HL-60 (cell line): ENCODE data around the gene WDR91.

ENCODE experiments used
- DNase-seq, 2 experiments: peaks; one replicate each; pipeline ENCODE4 v3.0.0-alpha.2; 2010 to 2020; ENCODE audit warnings: low read depth in 1 of 2, low spot score in 1 of 2
- H3K27ac ChIP-seq: fragments of 250-450 bp; sonication (Bioruptor Pico); replicated peaks from 2 replicates; pipeline ENCODE4 v1.5.1; 2020; ENCODE audit warnings: mild to moderate bottlenecking, moderate library complexity
- H3K27me3 ChIP-seq: fragments of 250-450 bp; sonication (Bioruptor Pico); 2 replicates; pipeline ENCODE4 v1.5.1; 2021; ENCODE audit warnings: mild to moderate bottlenecking, moderate library complexity; ENCODE audit not compliant: insufficient read depth, poor library complexity, severe bottlenecking
- H3K4me3 ChIP-seq: replicated peaks from 2 replicates; pipeline ENCODE4 v1.5.1; 2011; ENCODE audit warnings: mild to moderate bottlenecking, control low read depth, low read length; ENCODE audit not compliant: insufficient read depth
- GABPA ChIP-seq: IDR thresholded peaks from 2 replicates; pipeline ENCODE4 v1.6.1; 2012; ENCODE audit warnings: low read depth
- POLR2AphosphoS5 ChIP-seq: IDR thresholded peaks from 2 replicates; pipeline ENCODE4 v1.6.1; 2012; ENCODE audit warnings: low read depth
- SPI1 ChIP-seq: IDR thresholded peaks from 2 replicates; pipeline ENCODE4 v1.6.1; 2012; ENCODE audit warnings: low read depth, mild to moderate bottlenecking, borderline replicate concordance
- TF ChIP-seq, protein P1 (sequence below): IDR thresholded peaks from one replicate; pipeline ENCODE4 v1.5.1; 2011; ENCODE audit warnings: low read length, control low read depth, inconsistent platforms; ENCODE audit not compliant: insufficient read depth
- TF ChIP-seq, protein P2 (sequence below): IDR thresholded peaks from 2 replicates; pipeline ENCODE4 v1.6.1; 2012; ENCODE audit warnings: low read depth; ENCODE audit not compliant: insufficient replicate concordance

The WDR91 gene

DNA sequence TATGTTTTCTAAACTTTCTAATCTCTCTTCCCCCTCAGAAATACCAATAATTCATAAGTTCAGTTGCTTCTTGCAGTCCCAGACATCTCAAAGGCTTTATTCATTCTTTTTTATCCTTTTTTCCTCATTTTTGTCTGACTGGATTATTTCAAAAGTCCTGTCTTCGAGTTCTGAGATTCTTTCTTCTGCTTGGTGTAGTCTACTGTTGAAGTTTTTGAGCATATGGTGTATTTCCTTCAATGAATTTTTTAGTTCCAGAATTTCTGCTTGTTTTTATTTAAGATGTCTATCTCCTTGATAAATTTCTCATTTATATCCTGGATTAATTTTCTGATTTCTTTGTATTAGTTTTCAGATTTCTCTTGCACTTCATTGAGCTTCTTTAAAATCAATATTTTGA lies 55.0 kb downstream of the WDR91 start:
- no peaks in the 10 kb centered on the region for H3K27me3 ChIP-seq
- no peak overlapping the region for H3K4me3 ChIP-seq
- DNase-seq, result no peak
- TF ChIP-seq GABPA (no peak), SPI1 (no peak)
- no peak overlapping the region for H3K27ac ChIP-seq

DNA sequence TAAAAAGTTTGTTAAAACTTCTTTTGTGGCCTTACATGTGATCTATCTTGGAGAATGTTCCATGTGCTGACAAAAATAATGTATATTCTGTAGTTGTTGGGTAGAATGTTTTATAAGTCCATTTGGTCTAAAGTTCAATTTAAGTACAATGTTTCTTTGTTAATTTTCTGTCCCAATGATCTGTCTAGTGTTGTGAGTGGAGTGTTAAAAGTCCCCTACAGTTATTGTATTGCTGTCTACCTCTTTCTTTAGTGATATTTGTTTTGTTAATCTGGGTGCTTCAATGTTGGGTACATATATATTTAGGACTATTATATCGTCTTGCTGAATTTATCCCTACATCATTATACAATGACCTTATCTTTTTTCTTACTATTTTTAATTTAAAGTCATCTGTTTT lies 56.6 kb downstream of the WDR91 start:
- Histone ChIP-seq H3K27ac (no peak overlapping the region), H3K4me3 (no peak overlapping the region), H3K27me3 (no peaks in the 10 kb centered on the region)
- DNase-seq, result no peak
- TF ChIP-seq, protein P1, sequence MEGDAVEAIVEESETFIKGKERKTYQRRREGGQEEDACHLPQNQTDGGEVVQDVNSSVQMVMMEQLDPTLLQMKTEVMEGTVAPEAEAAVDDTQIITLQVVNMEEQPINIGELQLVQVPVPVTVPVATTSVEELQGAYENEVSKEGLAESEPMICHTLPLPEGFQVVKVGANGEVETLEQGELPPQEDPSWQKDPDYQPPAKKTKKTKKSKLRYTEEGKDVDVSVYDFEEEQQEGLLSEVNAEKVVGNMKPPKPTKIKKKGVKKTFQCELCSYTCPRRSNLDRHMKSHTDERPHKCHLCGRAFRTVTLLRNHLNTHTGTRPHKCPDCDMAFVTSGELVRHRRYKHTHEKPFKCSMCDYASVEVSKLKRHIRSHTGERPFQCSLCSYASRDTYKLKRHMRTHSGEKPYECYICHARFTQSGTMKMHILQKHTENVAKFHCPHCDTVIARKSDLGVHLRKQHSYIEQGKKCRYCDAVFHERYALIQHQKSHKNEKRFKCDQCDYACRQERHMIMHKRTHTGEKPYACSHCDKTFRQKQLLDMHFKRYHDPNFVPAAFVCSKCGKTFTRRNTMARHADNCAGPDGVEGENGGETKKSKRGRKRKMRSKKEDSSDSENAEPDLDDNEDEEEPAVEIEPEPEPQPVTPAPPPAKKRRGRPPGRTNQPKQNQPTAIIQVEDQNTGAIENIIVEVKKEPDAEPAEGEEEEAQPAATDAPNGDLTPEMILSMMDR, result no peak
- no peak for TF ChIP-seq SPI1
- TF ChIP-seq GABPA, result no peak
- no peak for TF ChIP-seq POLR2AphosphoS5
- TF ChIP-seq, protein P2, sequence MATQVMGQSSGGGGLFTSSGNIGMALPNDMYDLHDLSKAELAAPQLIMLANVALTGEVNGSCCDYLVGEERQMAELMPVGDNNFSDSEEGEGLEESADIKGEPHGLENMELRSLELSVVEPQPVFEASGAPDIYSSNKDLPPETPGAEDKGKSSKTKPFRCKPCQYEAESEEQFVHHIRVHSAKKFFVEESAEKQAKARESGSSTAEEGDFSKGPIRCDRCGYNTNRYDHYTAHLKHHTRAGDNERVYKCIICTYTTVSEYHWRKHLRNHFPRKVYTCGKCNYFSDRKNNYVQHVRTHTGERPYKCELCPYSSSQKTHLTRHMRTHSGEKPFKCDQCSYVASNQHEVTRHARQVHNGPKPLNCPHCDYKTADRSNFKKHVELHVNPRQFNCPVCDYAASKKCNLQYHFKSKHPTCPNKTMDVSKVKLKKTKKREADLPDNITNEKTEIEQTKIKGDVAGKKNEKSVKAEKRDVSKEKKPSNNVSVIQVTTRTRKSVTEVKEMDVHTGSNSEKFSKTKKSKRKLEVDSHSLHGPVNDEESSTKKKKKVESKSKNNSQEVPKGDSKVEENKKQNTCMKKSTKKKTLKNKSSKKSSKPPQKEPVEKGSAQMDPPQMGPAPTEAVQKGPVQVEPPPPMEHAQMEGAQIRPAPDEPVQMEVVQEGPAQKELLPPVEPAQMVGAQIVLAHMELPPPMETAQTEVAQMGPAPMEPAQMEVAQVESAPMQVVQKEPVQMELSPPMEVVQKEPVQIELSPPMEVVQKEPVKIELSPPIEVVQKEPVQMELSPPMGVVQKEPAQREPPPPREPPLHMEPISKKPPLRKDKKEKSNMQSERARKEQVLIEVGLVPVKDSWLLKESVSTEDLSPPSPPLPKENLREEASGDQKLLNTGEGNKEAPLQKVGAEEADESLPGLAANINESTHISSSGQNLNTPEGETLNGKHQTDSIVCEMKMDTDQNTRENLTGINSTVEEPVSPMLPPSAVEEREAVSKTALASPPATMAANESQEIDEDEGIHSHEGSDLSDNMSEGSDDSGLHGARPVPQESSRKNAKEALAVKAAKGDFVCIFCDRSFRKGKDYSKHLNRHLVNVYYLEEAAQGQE, result no peak

DNA sequence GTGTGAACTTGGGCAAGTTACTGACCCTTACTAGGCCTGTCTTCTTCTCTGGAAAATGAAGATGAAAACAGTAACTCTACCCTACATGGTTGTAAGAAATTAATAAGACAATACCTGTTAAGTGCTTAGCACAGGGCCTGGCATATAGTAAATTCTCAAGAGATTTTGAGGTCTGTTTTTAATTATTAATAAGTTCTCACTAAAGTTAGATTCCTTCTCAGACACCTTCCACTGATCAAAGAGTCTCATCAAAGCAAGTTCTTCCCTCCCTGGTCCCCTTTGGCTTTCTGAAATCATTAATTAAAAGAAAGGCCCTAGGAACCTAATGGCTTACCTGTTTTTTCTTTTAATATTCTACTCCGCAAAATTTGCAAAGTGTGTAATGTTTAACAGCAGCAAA lies 58.9 kb downstream of the WDR91 start:
- Histone ChIP-seq H3K4me3 (no peak overlapping the region), H3K27ac (no peak overlapping the region), H3K27me3 (no peaks in the 10 kb centered on the region)
- no peak for TF ChIP-seq SPI1
- TF ChIP-seq, protein P1, result no peak
- no peak for TF ChIP-seq GABPA
- TF ChIP-seq, protein P2, result no peak
- TF ChIP-seq POLR2AphosphoS5, result no peak
- DNase-seq, result no peak

DNA sequence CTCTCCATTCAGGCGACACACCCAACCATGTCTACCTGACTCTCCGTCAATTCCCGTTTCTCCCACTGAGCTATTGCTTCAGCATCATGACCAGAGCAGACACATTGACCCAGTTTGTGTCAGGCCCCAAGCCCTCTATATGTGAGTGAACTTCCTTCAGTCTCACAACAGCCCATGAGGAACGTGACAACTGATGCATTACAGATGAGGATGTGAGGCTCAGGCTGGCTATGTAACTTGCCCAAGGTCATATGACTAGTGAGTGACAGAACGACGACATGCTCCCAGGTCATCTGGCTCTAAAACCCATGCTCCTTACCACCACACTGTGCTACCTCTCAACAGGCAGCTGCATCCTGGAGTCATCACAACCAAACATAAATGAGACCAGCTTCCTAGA lies 59.8 kb downstream of the WDR91 start:
- TF ChIP-seq POLR2AphosphoS5 (no peak), SPI1 (no peak), GABPA (no peak)
- TF ChIP-seq, protein P1, result no peak
- TF ChIP-seq, protein P2, result no peak
- Histone ChIP-seq H3K27ac (peak overlapping the region; percentile 39; the same call in 1 of the 2 replicates), H3K4me3 (no peak overlapping the region), H3K27me3 (no peaks in the 10 kb centered on the region)
- DNase-seq, result peak in 1 of 2 experiments; percentile 29
